GM08714 (cell line): ENCODE results near the gene DNAH17.

Experiments used
- H3K4me3 ChIP-seq: fragments of 200-500 bp; sonication (Bioruptor generic); 2 replicates; pipeline ENCODE4 v1.5.1; 2014; ENCODE audit warnings: mild to moderate bottlenecking, low read length, inconsistent platforms
- ZNF274 ChIP-seq: IDR thresholded peaks from 2 replicates; pipeline ENCODE4 v1.6.1; 2012; ENCODE audit warnings: mild to moderate bottlenecking, low read depth, low read length

Gene DNAH17

GRCh38 chr17:78613416-78613815 is 36.2 kb upstream of the DNAH17 start:
- H3K4me3 ChIP-seq: no peak overlapping the region
- no peak for TF ChIP-seq ZNF274

GRCh38 chr17:78611607-78612006 is 34.4 kb upstream of the DNAH17 start:
- H3K4me3 ChIP-seq: no peak overlapping the region
- no peak for TF ChIP-seq ZNF274

- H3K4me3 ChIP-seq: no peak overlapping the region
- no peak for TF ChIP-seq ZNF274
Measured at GRCh38 chr17:78610951-78611511, 33.8 kb upstream of the DNAH17 start.

- no peak for TF ChIP-seq ZNF274
- H3K4me3 ChIP-seq: no peak overlapping the region
Measured at GRCh38 chr17:78609191-78609641, 32.0 kb upstream of the DNAH17 start.

GRCh38 chr17:78608804-78609186 is 31.6 kb upstream of the DNAH17 start:
- H3K4me3 ChIP-seq: no peak overlapping the region
- TF ChIP-seq ZNF274: no peak

GRCh38 chr17:78608122-78608803 is 31.1 kb upstream of the DNAH17 start:
- no peak for TF ChIP-seq ZNF274
- H3K4me3 ChIP-seq: no peak overlapping the region

GRCh38 chr17:78607038-78607437 is 29.8 kb upstream of the DNAH17 start:
- TF ChIP-seq ZNF274: no peak
- no peak overlapping the region for H3K4me3 ChIP-seq

GRCh38 chr17:78605886-78606285 is 28.7 kb upstream of the DNAH17 start:
- no peak overlapping the region for H3K4me3 ChIP-seq
- TF ChIP-seq ZNF274: no peak

GRCh38 chr17:78605429-78605828 is 28.2 kb upstream of the DNAH17 start:
- H3K4me3 ChIP-seq: no peak overlapping the region
- TF ChIP-seq ZNF274: no peak

GRCh38 chr17:78602246-78602645 is 25.1 kb upstream of the DNAH17 start:
- TF ChIP-seq ZNF274: no peak
- no peak overlapping the region for H3K4me3 ChIP-seq

GRCh38 chr17:78601577-78602190 is 24.5 kb upstream of the DNAH17 start:
- no peak overlapping the region for H3K4me3 ChIP-seq
- TF ChIP-seq ZNF274: no peak

GRCh38 chr17:78600181-78600721 is 23.1 kb upstream of the DNAH17 start:
- TF ChIP-seq ZNF274: no peak
- H3K4me3 ChIP-seq: no peak overlapping the region

GRCh38 chr17:78599419-78599818 is 22.2 kb upstream of the DNAH17 start:
- no peak overlapping the region for H3K4me3 ChIP-seq

GRCh38 chr17:78598013-78598471 is 20.8 kb upstream of the DNAH17 start:
- no peak for TF ChIP-seq ZNF274
- H3K4me3 ChIP-seq: no peak overlapping the region

More at GRCh38 chr17:78599419-78599818, 22.2 kb upstream of the DNAH17 start:
- no peak for TF ChIP-seq ZNF274
